Smooth muscle cell (in vitro differentiated cells): Measurements from ENCODE around the gene CYP17A1. TPM values are rescaled to one million over a fixed set of nuclear protein-coding genes. Genes with fewer than 3 reads are reported as not detected.

Source experiments
- DNase-seq: peaks from one replicate; lab custom pipeline; 2025; ENCODE audit not compliant: unreplicated experiment; lab: John Stamatoyannopoulos, UW
- H2AFZ ChIP-seq: fragments of 200-600 bp; sonication (generic); 2 replicates; pipeline ENCODE4 v1.6.0; 2016; ENCODE audit warnings: antibody characterized with exemption, low read depth, mild to moderate bottlenecking
- H3F3A ChIP-seq: fragments of 200-600 bp; sonication (generic); 2 replicates; pipeline ENCODE4 v1.6.0; 2017; ENCODE audit warnings: antibody characterized with exemption, low read depth
- H3K27ac ChIP-seq: fragments of 200-600 bp; sonication (generic); 2 replicates; pipeline ENCODE4 v1.5.1; 2016; ENCODE audit warnings: low read depth, mild to moderate bottlenecking
- H3K27me3 ChIP-seq: fragments of 200-600 bp; sonication (generic); 2 replicates; pipeline ENCODE4 v1.6.1; 2016; ENCODE audit warnings: low read depth, mild to moderate bottlenecking
- H3K36me3 ChIP-seq: fragments of 200-600 bp; sonication (generic); 2 replicates; pipeline ENCODE4 v1.5.1; 2016; ENCODE audit warnings: low read depth
- H3K4me1 ChIP-seq: fragments of 200-600 bp; sonication (generic); 2 replicates; pipeline ENCODE4 v1.5.1; 2016; ENCODE audit warnings: low read depth
- H3K4me2 ChIP-seq: fragments of 200-600 bp; sonication (generic); 2 replicates; pipeline ENCODE4 v1.6.0; 2016; ENCODE audit warnings: mild to moderate bottlenecking
- H3K4me3 ChIP-seq: fragments of 200-600 bp; sonication (generic); 2 replicates; pipeline ENCODE4 v1.5.1; 2016; ENCODE audit warnings: mild to moderate bottlenecking
- H3K79me2 ChIP-seq: fragments of 200-600 bp; sonication (generic); 2 replicates; pipeline ENCODE4 v1.6.0; 2016; ENCODE audit warnings: low read depth, mild to moderate bottlenecking
- H3K9ac ChIP-seq: fragments of 200-600 bp; sonication (generic); 2 replicates; pipeline ENCODE4 v1.6.0; 2016; ENCODE audit warnings: low read depth
- H3K9me3 ChIP-seq: fragments of 200-600 bp; sonication (generic); replicated peaks from 2 replicates; pipeline ENCODE4 v1.5.1; 2016; ENCODE audit warnings: low read depth
- H4K20me1 ChIP-seq: fragments of 200-600 bp; sonication (generic); 2 replicates; pipeline ENCODE4 v1.6.0; 2016; ENCODE audit warnings: low read depth
- WGBS: methylation state at CpG from one replicate; pipeline ENCODE4 v1.1.7; 2016; ENCODE audit warnings: low lambda C conversion rate; 5-methylcytosine and 5-hydroxymethylcytosine counted together
- polyA plus RNA-seq: library from polyadenylated mRNA; unstranded; fragments of >200 nt; fragmentation: Nextera tagmentation; extraction: Ambion mirVana; gene quantifications from 2 replicates; pipeline ENCODE4 v1.2.1, GENCODE V29; 2016
- total RNA-seq: library from RNA; depleted of rRNA; stranded (reverse); fragments of >200 nt; gene quantifications from 2 replicates; pipeline ENCODE4 v1.2.3, GENCODE V29; 2014
- TF ChIP-seq, protein P1 (sequence below): fragments of 200-600 bp; sonication (generic); IDR thresholded peaks from 2 replicates; pipeline ENCODE4 v1.5.1; 2017; ENCODE audit warnings: borderline replicate concordance, mild to moderate bottlenecking, antibody characterized with exemption; ENCODE audit not compliant: insufficient read depth, poor library complexity, severe bottlenecking

CYP17A1 gene
- total and polyA plus RNA-seq, 2 experiments from 2014 or later: not detected

- no peak overlapping the region for H2AFZ ChIP-seq
- H3K36me3 ChIP-seq: no peaks in the 10 kb centered on the region
- H3K27me3 ChIP-seq: no peaks in the 10 kb centered on the region
- DNase-seq: no peak
- TF ChIP-seq, protein P1, sequence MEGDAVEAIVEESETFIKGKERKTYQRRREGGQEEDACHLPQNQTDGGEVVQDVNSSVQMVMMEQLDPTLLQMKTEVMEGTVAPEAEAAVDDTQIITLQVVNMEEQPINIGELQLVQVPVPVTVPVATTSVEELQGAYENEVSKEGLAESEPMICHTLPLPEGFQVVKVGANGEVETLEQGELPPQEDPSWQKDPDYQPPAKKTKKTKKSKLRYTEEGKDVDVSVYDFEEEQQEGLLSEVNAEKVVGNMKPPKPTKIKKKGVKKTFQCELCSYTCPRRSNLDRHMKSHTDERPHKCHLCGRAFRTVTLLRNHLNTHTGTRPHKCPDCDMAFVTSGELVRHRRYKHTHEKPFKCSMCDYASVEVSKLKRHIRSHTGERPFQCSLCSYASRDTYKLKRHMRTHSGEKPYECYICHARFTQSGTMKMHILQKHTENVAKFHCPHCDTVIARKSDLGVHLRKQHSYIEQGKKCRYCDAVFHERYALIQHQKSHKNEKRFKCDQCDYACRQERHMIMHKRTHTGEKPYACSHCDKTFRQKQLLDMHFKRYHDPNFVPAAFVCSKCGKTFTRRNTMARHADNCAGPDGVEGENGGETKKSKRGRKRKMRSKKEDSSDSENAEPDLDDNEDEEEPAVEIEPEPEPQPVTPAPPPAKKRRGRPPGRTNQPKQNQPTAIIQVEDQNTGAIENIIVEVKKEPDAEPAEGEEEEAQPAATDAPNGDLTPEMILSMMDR: no peak
- H3K79me2 ChIP-seq: peaks cover 5% of the 10 kb centered on the region
- H3K4me2 ChIP-seq: no peak overlapping the region
- H3K9ac ChIP-seq: no peak overlapping the region
- H3K4me1 ChIP-seq: peaks cover 4% of the 10 kb centered on the region
- no peak overlapping the region for H3K4me3 ChIP-seq
- no peaks in the 10 kb centered on the region for H3K9me3 ChIP-seq
- peaks cover 8% of the 10 kb centered on the region for H3F3A ChIP-seq
- H3K27ac ChIP-seq: no peak overlapping the region
- WGBS: 95% methylated on average over 17 of the region's 17 CpGs
- H4K20me1 ChIP-seq: peaks cover 15% of the 10 kb centered on the region
Measured at GRCh38 chr10:102813017-102813541, 24.1 kb downstream of the CYP17A1 start.

GRCh38 chr10:102812231-102812876, 24.9 kb downstream of the CYP17A1 start:
- Histone ChIP-seq H3K36me3 (no peaks in the 10 kb centered on the region), H3K4me3 (no peak overlapping the region), H3K27ac (no peak overlapping the region), H3K9me3 (no peaks in the 10 kb centered on the region), H3K79me2 (peaks cover 12% of the 10 kb centered on the region), H3K27me3 (no peaks in the 10 kb centered on the region), H4K20me1 (peaks cover 22% of the 10 kb centered on the region), H3K4me1 (peaks cover 4% of the 10 kb centered on the region), H3K9ac (no peak overlapping the region), H2AFZ (no peak overlapping the region), H3F3A (peaks cover 8% of the 10 kb centered on the region), H3K4me2 (no peak overlapping the region)
- 96% methylated on average over 9 of the region's 9 CpGs for whole genome bisulfite sequencing
- TF ChIP-seq, protein P1: no peak
- DNase-seq: no peak

DNA sequence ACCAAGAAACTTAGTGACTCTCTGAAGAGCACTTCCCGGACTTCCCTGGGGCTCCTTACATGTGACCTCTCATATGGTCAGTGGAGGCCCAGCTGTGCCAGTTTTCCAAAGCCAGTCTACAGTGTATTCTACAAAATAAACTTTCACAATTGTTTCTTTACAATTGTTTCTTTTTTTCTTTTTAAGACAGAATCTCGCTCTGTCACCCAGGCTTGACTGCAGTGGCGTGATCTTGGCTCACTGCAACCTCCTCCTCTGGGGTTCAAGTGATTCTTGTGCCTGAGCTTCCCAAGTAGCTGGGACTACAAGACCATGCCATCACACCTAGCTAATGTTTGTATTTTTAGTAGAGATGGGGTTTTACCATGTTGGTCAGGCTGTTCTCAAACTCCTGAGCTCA, 25.9 kb downstream of the CYP17A1 start:
- Histone ChIP-seq H3K79me2 (peaks cover 22% of the 10 kb centered on the region), H3K36me3 (no peaks in the 10 kb centered on the region), H2AFZ (no peak overlapping the region), H3K27me3 (no peaks in the 10 kb centered on the region), H3K9ac (no peak overlapping the region), H3K4me2 (no peak overlapping the region), H3K4me1 (peaks cover 4% of the 10 kb centered on the region), H3F3A (peaks cover 11% of the 10 kb centered on the region), H3K27ac (no peak overlapping the region), H3K9me3 (no peaks in the 10 kb centered on the region), H4K20me1 (peaks cover 26% of the 10 kb centered on the region), H3K4me3 (no peak overlapping the region)
- 98% methylated on average over 3 of the region's 3 CpGs for WGBS
- DNase-seq: no peak
- TF ChIP-seq, protein P1: no peak

DNA sequence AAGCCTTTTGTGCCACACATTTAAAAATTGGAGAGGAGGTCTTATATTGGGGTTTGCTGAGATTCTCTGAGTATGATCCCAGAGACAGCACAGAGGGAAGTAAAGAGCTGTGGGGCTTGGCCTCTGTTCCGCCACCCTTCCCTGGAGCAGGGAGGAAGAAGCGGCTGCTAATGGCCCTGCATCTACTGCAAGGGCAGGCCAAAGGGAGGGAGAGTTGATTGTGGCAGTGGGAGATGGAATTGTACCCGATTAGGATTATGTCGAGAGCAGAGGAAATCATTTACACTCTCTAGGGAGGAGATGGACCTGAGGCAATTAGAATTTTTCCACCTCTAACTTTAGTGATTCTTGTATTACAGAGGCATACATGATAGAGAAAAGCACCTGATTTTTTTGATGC, 28.8 kb downstream of the CYP17A1 start:
- Histone ChIP-seq H3K4me1 (peaks cover 4% of the 10 kb centered on the region), H3K4me2 (no peak overlapping the region), H3K4me3 (no peak overlapping the region), H3K36me3 (no peaks in the 10 kb centered on the region), H3K27me3 (no peaks in the 10 kb centered on the region), H4K20me1 (peaks cover 22% of the 10 kb centered on the region), H3K79me2 (peaks cover 41% of the 10 kb centered on the region), H3K9me3 (no peaks in the 10 kb centered on the region), H3K9ac (no peak overlapping the region), H3F3A (peaks cover 3% of the 10 kb centered on the region), H2AFZ (no peak overlapping the region), H3K27ac (no peak overlapping the region)
- DNase-seq: no peak
- TF ChIP-seq, protein P1: no peak
- WGBS: 83% methylated on average over 4 of the region's 4 CpGs
